Measurements from ENCODE around the gene GNPTAB. TPM values are rescaled to one million over a fixed set of nuclear protein-coding genes. Genes with fewer than 3 reads are reported as not detected.
"Not testable (repeated sequence)": the region's sequence is repeated elsewhere in the genome, so short reads cannot be mapped to it uniquely, and the experiment has no call there.

The GNPTAB gene
- total RNA-seq, 1 experiment from 2014 or later = 110 TPM

GRCh38 chr12:101856614-101857013 is 25.9 kb upstream of the GNPTAB start:
- DNase-seq (ENCODE audit: low read depth, low spot score) = not testable (repeated sequence)

GRCh38 chr12:101855976-101856375 is 25.2 kb upstream of the GNPTAB start:
- in situ Hi-C loops (cut with HindIII; ENCODE audit: low pct_unique_long_range_greater_than_20kb, low sequenced_read_pairs) = no loop called here
- DNase-seq (ENCODE audit: low read depth, low spot score) = no peak

More at GRCh38 chr12:101856614-101857013, 25.9 kb upstream of the GNPTAB start:
- in situ Hi-C loops (cut with HindIII; ENCODE audit: low pct_unique_long_range_greater_than_20kb, low sequenced_read_pairs) = not testable (repeated sequence)

- in situ Hi-C loops (cut with HindIII; ENCODE audit: low pct_unique_long_range_greater_than_20kb, low sequenced_read_pairs) = no loop called here
These were observed 24.7 kb upstream of the GNPTAB start for GRCh38 chr12:101855364-101855884.

GRCh38 chr12:101854747-101855146 is 24.0 kb upstream of the GNPTAB start:
- in situ Hi-C loops (cut with HindIII; ENCODE audit: low pct_unique_long_range_greater_than_20kb, low sequenced_read_pairs) = no loop called here
- no peak for DNase-seq (ENCODE audit: low read depth, low spot score)

More at GRCh38 chr12:101855364-101855884, 24.7 kb upstream of the GNPTAB start:
- no peak for DNase-seq (ENCODE audit: low read depth, low spot score)

- no peak for DNase-seq (ENCODE audit: low read depth, low spot score)
- in situ Hi-C loops (cut with HindIII; ENCODE audit: low pct_unique_long_range_greater_than_20kb, low sequenced_read_pairs) = no loop called here
These were observed 22.2 kb upstream of the GNPTAB start for GRCh38 chr12:101852998-101853397.

- in situ Hi-C loops (cut with HindIII; ENCODE audit: low pct_unique_long_range_greater_than_20kb, low sequenced_read_pairs) = no loop called here
- no peak for DNase-seq (ENCODE audit: low read depth, low spot score)
These were observed 19.4 kb upstream of the GNPTAB start for GRCh38 chr12:101850199-101850598.

GRCh38 chr12:101847325-101847724 is 16.6 kb upstream of the GNPTAB start:
- in situ Hi-C loops (cut with HindIII; ENCODE audit: low pct_unique_long_range_greater_than_20kb, low sequenced_read_pairs) = no loop called here
- DNase-seq (ENCODE audit: low read depth, low spot score) = no peak

GRCh38 chr12:101845137-101845711 is 14.5 kb upstream of the GNPTAB start:
- no peak for DNase-seq (ENCODE audit: low read depth, low spot score)
- in situ Hi-C loops (cut with HindIII; ENCODE audit: low pct_unique_long_range_greater_than_20kb, low sequenced_read_pairs) = no loop called here

- DNase-seq (ENCODE audit: low read depth, low spot score) = no peak
- in situ Hi-C loops (cut with HindIII; ENCODE audit: low pct_unique_long_range_greater_than_20kb, low sequenced_read_pairs) = no loop called here
These were observed 10.3 kb upstream of the GNPTAB start for GRCh38 chr12:101841069-101841468.

GRCh38 chr12:101839324-101840283 is 8.8 kb upstream of the GNPTAB start:
- DNase-seq (ENCODE audit: low read depth, low spot score) = peak; percentile 78
- in situ Hi-C loops (cut with HindIII; ENCODE audit: low pct_unique_long_range_greater_than_20kb, low sequenced_read_pairs) = no loop called here

GRCh38 chr12:101838628-101839323 is 8.0 kb upstream of the GNPTAB start:
- in situ Hi-C loops (cut with HindIII; ENCODE audit: low pct_unique_long_range_greater_than_20kb, low sequenced_read_pairs) = no loop called here
- no peak for DNase-seq (ENCODE audit: low read depth, low spot score)

GRCh38 chr12:101832030-101832429 is 1.3 kb upstream of the GNPTAB start:
- in situ Hi-C loops (cut with HindIII; ENCODE audit: low pct_unique_long_range_greater_than_20kb, low sequenced_read_pairs) = no loop called here
- DNase-seq (ENCODE audit: low read depth, low spot score) = no peak

GRCh38 chr12:101829639-101830366 is 956 bp downstream of the GNPTAB start:
- in situ Hi-C loops (cut with HindIII; ENCODE audit: low pct_unique_long_range_greater_than_20kb, low sequenced_read_pairs) = no loop called here
- no peak for DNase-seq (ENCODE audit: low read depth, low spot score)

- in situ Hi-C loops (cut with HindIII; ENCODE audit: low pct_unique_long_range_greater_than_20kb, low sequenced_read_pairs) = no loop called here
- DNase-seq (ENCODE audit: low read depth, low spot score) = no peak
These were observed 2.1 kb downstream of the GNPTAB start for GRCh38 chr12:101828463-101829196.

GRCh38 chr12:101826766-101827368 is 3.9 kb downstream of the GNPTAB start:
- no peak for DNase-seq (ENCODE audit: low read depth, low spot score)
- in situ Hi-C loops (cut with HindIII; ENCODE audit: low pct_unique_long_range_greater_than_20kb, low sequenced_read_pairs) = no loop called here

- in situ Hi-C loops (cut with HindIII; ENCODE audit: low pct_unique_long_range_greater_than_20kb, low sequenced_read_pairs) = no loop called here
- DNase-seq (ENCODE audit: low read depth, low spot score) = peak; percentile 68
These were observed 5.9 kb downstream of the GNPTAB start for GRCh38 chr12:101824831-101825230.
